ENCODE data around the gene NDST1. TPM values are rescaled to one million over a fixed set of nuclear protein-coding genes. Genes with fewer than 3 reads are reported as not detected.

Gene NDST1
- total RNA-seq, 4 donors from 2014 or later = 45.4 to 86.5 (median 81.2) TPM

DNA sequence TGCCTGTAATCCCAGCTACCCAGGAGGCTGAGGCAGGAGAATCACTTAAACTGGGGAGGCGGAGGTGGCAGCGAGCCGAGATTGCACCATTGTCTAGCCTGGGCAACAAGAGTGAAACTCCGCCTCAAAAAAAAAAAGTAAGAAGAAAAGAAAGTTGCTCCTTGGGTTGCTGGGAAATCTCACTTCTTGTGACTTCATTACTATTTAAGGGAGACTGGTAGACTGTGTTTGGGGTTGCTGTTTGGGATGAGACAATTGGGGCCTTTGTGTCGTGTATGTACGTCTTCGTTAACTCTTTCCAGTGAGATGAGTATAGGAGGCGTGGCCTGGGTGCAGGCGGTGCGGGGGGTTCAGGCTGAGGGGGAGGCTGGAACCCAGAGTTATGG, 11.6 kb downstream of the NDST1 start:
- DNase-seq (ENCODE audit: low spot score) (no peak), ATAC-seq (ENCODE audit: low FRiP score) (no peak)
- TF ChIP-seq, protein P1, sequence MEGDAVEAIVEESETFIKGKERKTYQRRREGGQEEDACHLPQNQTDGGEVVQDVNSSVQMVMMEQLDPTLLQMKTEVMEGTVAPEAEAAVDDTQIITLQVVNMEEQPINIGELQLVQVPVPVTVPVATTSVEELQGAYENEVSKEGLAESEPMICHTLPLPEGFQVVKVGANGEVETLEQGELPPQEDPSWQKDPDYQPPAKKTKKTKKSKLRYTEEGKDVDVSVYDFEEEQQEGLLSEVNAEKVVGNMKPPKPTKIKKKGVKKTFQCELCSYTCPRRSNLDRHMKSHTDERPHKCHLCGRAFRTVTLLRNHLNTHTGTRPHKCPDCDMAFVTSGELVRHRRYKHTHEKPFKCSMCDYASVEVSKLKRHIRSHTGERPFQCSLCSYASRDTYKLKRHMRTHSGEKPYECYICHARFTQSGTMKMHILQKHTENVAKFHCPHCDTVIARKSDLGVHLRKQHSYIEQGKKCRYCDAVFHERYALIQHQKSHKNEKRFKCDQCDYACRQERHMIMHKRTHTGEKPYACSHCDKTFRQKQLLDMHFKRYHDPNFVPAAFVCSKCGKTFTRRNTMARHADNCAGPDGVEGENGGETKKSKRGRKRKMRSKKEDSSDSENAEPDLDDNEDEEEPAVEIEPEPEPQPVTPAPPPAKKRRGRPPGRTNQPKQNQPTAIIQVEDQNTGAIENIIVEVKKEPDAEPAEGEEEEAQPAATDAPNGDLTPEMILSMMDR (IDR thresholded peaks at IDR 0.05) = no peak

DNA sequence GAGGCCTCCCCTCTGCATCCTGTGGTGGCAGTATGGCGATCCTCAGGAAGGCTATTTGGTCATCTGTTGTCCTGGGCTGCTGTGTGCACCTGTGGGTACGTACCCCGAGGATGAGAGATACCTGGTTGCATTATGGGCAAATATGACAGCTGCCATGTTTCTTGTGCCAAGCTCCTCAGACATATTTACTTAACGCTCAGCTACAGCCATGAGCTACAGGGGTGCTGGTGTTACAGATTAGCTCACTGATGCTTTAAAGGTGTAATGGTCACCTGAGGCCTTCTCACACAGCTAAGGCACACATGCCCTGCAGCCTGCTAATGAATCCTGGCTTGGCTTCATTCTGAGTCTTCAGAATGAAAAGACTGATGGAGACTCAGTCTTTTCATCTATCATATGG, 12.0 kb downstream of the NDST1 start:
- ATAC-seq (ENCODE audit: low FRiP score) (no peak), DNase-seq (ENCODE audit: low spot score) (no peak)
- TF ChIP-seq, protein P1 (IDR thresholded peaks at IDR 0.05) = no peak

DNA sequence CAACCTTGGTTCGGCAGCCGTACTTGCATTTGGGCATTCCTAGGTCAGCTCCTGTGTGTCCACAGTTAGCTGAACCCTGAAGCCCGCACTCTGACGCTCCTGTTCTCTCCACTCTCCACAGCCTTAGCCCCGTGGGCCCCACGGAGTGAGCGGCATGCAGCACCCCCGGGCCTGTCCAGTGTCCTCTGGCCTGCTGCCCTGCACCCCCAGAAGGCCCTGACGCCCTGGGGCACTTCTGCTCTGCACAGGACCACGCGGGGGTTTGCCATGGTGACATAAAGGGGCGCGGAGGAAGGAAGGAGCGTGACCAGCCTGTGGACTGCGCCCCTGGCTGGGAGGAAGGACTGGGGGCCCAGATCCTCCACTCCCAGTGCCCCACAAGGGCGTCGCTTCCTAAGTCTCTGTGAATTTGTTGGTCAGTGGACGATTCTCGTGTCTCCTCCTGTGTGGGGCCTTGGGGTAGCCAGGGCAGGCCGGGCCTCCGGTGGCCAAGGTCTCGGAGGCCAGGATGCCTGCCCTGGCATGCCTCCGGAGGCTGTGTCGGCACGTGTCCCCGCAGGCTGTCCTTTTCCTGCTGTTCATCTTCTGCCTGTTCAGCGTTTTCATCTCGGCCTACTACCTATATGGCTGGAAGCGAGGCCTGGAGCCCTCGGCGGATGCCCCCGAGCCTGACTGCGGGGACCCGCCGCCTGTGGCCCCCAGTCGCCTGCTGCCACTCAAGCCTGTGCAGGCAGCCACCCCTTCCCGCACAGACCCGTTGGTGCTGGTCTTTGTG, 13.0 kb downstream of the NDST1 start:
- TF ChIP-seq, protein P1 (IDR thresholded peaks at IDR 0.05) = no peak
- no peak for DNase-seq (ENCODE audit: low spot score)
- ATAC-seq (ENCODE audit: low FRiP score) = no peak

DNA sequence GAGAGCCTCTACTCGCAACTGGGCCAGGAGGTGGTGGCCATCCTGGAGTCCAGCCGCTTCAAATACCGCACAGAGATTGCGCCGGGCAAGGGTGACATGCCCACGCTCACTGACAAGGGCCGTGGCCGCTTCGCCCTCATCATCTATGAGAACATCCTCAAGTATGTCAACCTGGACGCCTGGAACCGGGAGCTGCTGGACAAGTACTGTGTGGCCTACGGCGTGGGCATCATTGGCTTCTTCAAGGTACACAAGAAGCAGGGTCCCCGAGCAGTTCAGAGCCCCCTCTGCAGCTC, 13.5 kb downstream of the NDST1 start:
- TF ChIP-seq, protein P1 (IDR thresholded peaks at IDR 0.05) = no peak
- no peak for ATAC-seq (ENCODE audit: low FRiP score)
- no peak for DNase-seq (ENCODE audit: low spot score)

DNA sequence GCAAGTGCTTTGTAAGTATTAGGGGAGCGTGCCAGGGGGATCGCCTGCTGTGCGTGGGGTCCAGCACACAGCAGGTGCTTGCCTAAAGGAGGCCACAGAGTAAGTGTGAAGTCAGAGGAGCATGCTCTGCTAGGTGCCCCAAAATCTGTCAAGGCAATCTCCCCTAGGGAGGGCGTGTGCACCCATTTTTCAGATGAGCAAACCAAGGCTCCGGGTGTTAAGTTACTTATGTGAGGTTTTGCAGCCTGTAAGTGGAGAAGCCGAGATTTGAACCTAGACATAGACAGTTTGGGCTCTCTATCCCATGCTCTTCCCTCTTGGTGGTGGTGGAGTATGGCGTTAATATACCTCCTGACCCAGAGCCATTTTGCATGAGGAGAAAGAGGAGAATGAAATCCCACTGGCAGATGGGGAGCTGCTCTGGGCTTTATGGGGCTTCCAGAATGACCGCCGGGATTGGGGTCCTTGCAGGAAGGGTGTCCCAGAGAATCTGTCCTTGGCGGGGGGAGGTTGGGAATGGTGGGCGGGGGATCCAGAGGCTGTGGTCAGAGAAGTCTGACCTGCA, 14.1 kb downstream of the NDST1 start:
- DNase-seq (ENCODE audit: low spot score) (no peak), ATAC-seq (ENCODE audit: low FRiP score) (no peak)
- TF ChIP-seq, protein P1 (IDR thresholded peaks at IDR 0.05) = no peak

DNA sequence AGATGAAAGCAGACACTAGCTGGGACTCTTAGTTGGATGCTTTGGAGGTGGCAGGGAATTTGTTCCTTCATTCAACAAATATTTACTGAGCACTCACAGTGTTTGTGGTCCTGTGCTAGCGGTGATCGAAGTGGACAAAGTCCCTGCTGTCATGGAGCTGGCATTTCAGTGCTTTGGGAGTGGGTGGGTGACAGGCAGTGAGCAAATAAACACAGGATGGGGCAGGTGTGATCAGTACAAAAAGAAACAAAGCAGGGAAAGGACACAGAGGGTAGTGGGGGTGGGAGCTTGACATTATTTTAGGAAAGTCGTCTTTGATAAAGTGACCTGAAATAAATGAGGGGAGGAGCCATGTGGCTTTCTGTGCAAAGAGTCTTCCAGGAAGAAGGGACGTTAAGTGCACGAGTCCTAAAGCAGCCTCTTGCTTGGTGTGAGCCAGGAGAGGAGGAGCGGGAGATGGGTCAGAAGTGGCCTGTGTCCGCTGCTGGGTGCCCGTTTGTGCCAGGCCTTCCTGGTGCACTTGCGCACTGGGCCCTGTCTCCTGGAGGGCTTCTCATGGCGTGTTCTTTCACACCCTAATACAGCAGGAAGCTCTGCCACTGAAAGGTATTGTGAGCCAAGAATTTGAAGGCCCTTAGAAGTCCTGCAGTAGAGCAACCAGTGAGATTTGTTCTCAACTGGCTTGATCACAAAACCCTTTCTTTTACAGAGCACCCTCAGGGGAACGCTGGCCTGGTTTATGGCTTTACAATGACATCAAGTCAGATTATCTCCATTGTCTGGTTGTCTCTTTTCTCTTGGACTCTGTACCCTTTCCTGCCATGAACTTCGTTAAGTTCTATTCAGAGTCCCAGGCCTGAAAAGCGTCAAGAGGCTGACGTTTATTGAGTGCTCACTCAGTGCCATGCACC, 14.8 kb downstream of the NDST1 start:
- ATAC-seq (ENCODE audit: low FRiP score) (no peak), DNase-seq (ENCODE audit: low spot score) (no peak)
- TF ChIP-seq, protein P1 (IDR thresholded peaks at IDR 0.05) = no peak

All from omental fat pad (tissue), 4 donors.